HG03095 (cell line): ENCODE data around the gene PNKP.

Experiments used
- ATAC-seq: cut with Tn5 transposase; IDR thresholded peaks from one replicate; pipeline ENCODE4 v1.9.1; 2021; ENCODE audit warnings: moderate library complexity; ENCODE audit not compliant: unreplicated experiment

PNKP gene

DNA sequence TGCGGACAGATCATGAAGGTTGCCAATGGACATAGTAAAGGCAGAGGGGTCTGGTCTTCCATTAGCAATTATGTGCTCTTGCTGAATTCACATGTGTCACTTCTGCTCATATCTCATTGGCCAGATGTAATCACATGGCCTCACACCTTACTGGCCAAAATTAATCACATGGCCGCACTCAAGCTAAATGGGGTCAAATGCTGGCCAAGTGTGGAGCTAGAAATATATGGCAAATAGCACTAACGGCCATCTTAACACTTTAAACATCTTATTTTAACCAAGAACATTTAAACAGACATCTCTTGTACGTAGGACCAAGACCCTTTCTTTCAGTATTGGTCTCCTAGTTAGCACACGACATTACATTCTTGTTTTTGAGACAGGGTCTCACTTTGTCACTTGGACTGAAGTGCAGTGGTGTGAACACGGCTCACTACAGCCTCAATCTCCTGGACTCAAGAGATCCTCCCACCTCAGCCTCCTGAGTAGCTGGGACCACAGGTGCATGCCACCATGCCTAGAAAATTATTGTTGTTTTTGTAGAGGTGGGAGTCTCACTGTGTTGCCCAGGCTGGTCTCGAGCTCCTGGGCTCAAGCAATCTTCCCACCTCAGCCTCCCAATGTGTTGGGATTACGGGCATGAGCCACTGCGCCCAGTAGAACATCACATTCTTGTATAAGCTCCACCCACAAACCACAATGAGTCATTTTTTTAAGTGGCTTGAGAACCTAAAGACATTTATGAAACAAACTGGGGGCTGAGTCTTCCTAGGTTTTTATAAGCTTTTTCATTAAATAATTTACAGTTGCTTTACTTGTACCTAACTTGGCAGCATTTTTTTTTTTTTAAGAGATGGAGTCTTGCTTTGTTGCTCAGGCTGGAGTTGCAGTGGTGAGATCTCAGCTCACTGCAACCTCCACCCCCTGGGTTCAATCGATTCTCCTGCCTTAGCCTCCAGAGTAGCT is 19.4 kb downstream of the PNKP start:
- ATAC-seq = no peak

- no peak for ATAC-seq
These were observed 21.0 kb downstream of the PNKP start for GRCh38 chr19:49846408-49846807.

GRCh38 chr19:49845414-49845813 is 22.0 kb downstream of the PNKP start:
- ATAC-seq = no peak

GRCh38 chr19:49844138-49845095 is 23.0 kb downstream of the PNKP start:
- ATAC-seq = no peak

- no peak for ATAC-seq
These were observed 24.1 kb downstream of the PNKP start for GRCh38 chr19:49843265-49843664.

DNA sequence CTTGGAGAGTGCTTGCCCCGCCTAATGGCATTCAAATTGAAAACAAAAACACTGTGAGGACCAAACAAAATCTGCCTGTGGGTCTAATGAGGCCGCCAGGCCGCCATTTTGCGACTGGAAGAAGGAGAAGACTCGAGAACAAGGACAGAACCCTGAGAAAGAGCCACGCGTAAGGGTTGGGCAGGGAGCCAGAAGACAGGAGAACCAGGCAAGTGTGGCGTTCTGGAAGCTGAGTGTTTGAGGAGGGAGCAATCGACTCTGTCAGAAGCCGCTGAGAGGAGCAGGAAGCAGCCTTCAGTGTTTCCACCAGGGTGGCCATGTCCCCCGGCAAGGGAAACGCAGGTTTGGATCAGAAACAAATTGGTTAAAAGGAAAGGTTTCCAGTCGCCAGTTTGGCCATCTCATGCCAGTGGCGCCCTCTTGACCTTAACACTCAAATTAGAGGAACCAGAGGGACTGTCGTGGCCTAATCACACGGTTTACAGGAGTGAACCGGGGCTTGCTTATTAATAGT is 26.6 kb downstream of the PNKP start:
- no peak for ATAC-seq

DNA sequence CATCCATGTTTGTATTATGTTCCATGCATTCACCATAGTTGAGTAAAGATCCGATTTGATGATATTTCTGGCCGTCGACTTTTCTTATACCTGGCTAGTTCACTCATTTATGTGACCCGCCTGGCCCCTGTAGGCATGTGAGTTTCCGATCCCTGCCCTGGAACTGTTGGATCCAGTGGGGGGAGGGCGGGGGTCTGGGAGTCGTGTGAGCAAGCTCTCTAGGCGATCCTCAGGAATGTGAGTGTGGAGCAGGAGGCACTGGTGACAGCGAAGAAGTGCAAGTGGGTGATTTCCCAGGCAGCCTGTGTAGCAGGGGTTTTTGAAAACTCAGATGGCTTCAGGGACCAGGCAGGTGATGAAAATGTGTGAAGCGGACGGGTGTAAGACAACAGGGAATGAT is 27.1 kb downstream of the PNKP start:
- ATAC-seq = no peak

GRCh38 chr19:49839713-49840112 is 27.7 kb downstream of the PNKP start:
- ATAC-seq = no peak

DNA sequence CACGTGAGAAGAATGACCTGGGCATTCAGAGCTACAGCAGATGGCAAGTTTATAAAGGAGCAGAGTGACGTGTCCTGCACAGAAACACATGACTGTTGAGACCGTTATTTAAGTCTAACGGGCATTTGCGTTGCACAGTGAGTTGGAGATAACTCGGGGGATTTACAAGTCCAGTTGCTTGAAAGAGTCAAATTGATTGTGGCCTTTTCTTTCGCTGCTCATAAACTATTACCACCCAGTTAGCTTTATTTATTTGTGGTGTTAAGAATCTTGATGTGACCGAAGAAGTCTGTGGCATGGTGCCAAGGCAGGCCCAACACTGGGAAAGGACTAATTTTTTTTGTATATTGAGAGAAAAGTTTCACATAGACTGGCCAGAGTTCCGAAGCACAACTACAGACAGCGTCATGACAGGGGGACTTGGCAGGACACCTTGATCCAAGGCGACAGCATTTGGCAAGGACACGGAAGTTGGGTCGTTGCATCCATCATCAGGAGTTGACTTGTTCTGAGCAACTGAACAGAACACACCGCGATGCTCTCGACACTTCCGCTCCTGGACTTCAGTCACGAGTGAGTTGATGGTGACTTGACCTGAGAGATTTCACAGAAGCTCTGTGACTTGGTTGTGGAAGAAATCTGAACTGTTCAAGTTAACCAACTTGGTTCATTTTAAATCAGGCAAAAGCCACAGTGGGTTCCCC is 28.3 kb downstream of the PNKP start:
- no peak for ATAC-seq

DNA sequence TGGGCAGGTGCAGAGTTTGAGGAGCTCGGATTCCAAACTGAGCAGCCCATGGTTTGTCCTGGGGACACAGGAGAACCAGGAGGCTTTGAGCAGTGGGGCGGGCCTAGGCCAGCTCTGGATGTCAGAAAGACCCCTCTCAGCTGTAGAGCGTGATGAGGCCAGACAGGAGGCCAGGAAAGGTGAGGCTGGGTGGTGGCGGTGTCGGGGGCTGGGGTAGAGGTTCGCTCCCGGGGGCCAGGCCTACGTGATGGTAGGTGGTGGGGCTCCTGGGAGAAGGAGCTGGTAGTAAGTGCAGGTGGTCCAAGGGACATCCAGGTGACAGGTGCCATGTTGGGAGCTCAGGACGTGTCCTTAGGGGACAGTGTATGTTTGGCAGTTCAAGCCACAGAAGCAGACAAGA is 30.0 kb downstream of the PNKP start:
- ATAC-seq = no peak

GRCh38 chr19:49837009-49837310 is 30.4 kb downstream of the PNKP start:
- ATAC-seq = no peak

DNA sequence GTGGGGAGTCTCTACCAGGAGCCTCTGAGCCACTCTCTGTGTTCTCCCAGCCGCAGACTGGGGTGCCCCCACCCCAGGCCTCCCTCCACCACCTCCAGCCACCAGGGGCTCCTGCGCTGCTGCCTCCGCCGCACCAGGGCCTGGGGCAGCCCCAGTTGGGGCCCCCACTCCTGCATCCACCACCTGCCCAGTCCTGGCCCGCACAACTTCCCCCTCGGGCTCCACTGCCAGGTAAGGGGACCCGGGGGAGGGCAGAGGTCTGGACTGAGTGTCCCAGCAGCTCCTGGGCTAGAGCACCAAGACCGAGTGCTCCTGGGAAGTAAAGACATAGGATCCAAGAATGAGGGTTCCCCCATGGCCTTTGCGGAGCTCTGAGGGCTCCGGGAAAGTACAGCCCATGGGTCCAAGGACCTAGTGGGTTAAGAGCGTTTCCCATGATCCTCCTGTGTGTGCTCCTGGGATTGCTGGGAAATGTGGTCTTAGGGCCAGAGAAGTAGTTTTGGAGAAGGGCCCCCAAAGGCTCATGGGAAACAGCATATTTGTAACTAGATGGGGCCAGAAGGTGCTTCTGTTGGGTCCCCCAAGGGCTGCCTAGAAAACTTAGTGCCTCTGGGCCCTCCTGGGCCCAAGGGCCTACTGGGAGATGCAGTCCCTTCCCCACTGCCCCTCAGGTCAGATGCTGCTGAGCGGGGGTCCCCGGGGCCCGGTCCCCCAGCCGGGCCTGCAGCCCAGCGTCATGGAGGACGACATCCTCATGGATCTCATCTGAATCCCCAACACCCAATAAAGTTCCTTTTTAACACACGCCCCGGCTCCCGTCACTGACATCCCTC is 31.0 kb downstream of the PNKP start:
- no peak for ATAC-seq

GRCh38 chr19:49835562-49835961 is 31.8 kb downstream of the PNKP start:
- ATAC-seq = no peak

GRCh38 chr19:49833599-49833998 is 33.8 kb downstream of the PNKP start:
- ATAC-seq = no peak

- ATAC-seq = no peak
These were observed 34.8 kb downstream of the PNKP start for GRCh38 chr19:49832556-49832955.

GRCh38 chr19:49831592-49831991 is 35.8 kb downstream of the PNKP start:
- ATAC-seq = no peak

GRCh38 chr19:49830766-49831165 is 36.6 kb downstream of the PNKP start:
- no peak for ATAC-seq

DNA sequence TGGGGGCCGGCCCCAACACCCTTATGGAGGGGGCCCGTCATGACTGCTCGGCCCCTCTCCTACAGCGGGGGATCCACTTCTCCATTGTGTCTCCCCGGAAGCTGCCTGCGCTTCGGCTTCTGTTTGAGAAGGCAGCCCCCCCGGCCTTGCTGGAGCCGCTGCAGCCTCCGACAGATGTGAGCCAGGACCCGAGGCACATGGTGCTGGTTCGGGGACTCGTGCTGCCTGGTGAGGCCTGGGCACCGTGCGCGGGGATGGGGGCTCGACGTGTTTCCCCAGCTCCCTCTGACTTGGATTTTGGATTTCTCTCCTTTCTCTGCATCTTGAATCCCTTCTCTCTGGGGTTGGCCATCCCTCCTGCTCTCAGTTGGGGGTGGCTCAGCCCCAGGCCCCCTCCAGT is 37.7 kb downstream of the PNKP start:
- ATAC-seq = no peak

DNA sequence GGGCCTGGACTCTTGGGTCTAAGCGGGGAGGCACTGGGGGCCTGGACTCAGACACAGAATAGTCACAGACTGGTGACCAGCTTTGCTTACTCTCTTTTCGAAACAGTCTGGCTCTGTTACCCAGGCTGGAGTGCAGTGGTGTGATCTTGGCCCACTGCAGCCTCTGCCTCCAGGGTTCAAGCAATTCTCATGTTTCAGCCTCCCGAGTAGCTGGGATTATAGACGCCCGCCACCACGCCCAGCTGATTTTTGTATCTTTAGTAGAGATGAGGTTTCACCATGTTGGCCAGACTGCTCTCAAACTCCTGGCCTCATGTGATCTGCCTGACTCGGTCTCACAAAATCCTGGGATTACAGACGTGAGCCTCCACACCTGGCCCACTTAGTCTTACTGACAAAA is 38.2 kb downstream of the PNKP start:
- ATAC-seq = no peak

- ATAC-seq = no peak
These were observed 40.3 kb downstream of the PNKP start for GRCh38 chr19:49827034-49827433.
